ENCODE results near the gene RNF44.

- TF ChIP-seq, protein P1, sequence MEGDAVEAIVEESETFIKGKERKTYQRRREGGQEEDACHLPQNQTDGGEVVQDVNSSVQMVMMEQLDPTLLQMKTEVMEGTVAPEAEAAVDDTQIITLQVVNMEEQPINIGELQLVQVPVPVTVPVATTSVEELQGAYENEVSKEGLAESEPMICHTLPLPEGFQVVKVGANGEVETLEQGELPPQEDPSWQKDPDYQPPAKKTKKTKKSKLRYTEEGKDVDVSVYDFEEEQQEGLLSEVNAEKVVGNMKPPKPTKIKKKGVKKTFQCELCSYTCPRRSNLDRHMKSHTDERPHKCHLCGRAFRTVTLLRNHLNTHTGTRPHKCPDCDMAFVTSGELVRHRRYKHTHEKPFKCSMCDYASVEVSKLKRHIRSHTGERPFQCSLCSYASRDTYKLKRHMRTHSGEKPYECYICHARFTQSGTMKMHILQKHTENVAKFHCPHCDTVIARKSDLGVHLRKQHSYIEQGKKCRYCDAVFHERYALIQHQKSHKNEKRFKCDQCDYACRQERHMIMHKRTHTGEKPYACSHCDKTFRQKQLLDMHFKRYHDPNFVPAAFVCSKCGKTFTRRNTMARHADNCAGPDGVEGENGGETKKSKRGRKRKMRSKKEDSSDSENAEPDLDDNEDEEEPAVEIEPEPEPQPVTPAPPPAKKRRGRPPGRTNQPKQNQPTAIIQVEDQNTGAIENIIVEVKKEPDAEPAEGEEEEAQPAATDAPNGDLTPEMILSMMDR (conservative IDR thresholded peaks at IDR 0.05; ENCODE audit: low read depth, low read length) = no peak
- TF ChIP-seq EZH2 (IDR thresholded peaks at IDR 0.05; ENCODE audit: low read length, unreplicated experiment) = no peak
- no peak for TF ChIP-seq EZH2phosphoT487 (IDR thresholded peaks at IDR 0.05; ENCODE audit: borderline replicate concordance, low read length)
These were observed 6.4 kb upstream of the RNF44 start for GRCh38 chr5:176543428-176544182.

All from PC-3 (cell line).